SH-SY5Y (cell line): Measurements from ENCODE around the gene MBD1.

Experiments
- GATA2 ChIP-seq: IDR thresholded peaks from 2 replicates; pipeline ENCODE4 v1.6.1; 2011; ENCODE audit warnings: mild to moderate bottlenecking, low read depth, low read length
- GATA3 ChIP-seq: IDR thresholded peaks from 2 replicates; pipeline ENCODE4 v1.6.1; 2011; ENCODE audit warnings: low read depth, mild to moderate bottlenecking, low read length, moderate library complexity

- TF ChIP-seq GATA2 (no peak), GATA3 (no peak)
Measured at GRCh38 chr18:50313031-50313607, 31.8 kb upstream of the MBD1 start.
